K562 (cell line): ENCODE results near the gene PPP4R3A. TPM values are rescaled to one million over a fixed set of nuclear protein-coding genes. Genes with fewer than 3 reads are reported as not detected.

Experiments used
- ATAC-seq: fragments of 200-7000 bp; cut with Tn5 transposase; 3 replicates; pipeline ENCODE4 v1.9.1; 2020; ENCODE audit warnings: moderate library complexity
- BruUV-seq: library from RNA; stranded (reverse); fragments of 400-500 nt; replicated peaks from 2 replicates; lab custom pipeline; 2021; lab: Mats Ljungman, UMichigan
- CTCF ChIA-PET: fragments of 300-600 bp; formaldehyde crosslinking; extraction: SDS; loops from one replicate; lab custom pipeline; 2021; ENCODE audit warnings: low intra/inter-chr PET ratio; lab: Yijun Ruan, JAX
- POLR2A ChIA-PET: fragments of 300-600, 350-650 bp; sonication (Branson Sonifier 250); formaldehyde crosslinking; extraction: SDS; loops from one replicate; lab custom pipeline; 2021; ENCODE audit warnings: antibody characterized with exemption, inconsistent platforms; lab: Yijun Ruan, JAX
- DNase-seq, 4 experiments: peaks; one replicate each; pipeline versions ENCODE4 v3.0.0 to v3.0.0-alpha.2; 2011 to 2018; ENCODE audit warnings: low spot score in 3 of 4, mixed read lengths in 3 of 4; ENCODE audit errors: extremely low read depth in 1 of 4
- FAIRE-seq: peaks from 2 replicates; lab custom pipeline; 2011; peaks lifted over from hg19 to GRCh38; lab: Jason Lieb, UNC
- H2AFZ ChIP-seq: 2 replicates; pipeline ENCODE4 v1.6.0; 2011; ENCODE audit warnings: low read depth, low read length, control low read depth, inconsistent platforms
- H3K27ac ChIP-seq: fragments of 200-600 bp; 3 replicates; pipeline ENCODE4 v1.8.0; 2011; ENCODE audit warnings: low read depth, mild to moderate bottlenecking, control low read depth, inconsistent platforms, low read length, moderate library complexity, mixed read lengths; ENCODE audit errors: extremely low read depth
- H3K27me3 ChIP-seq, 2 experiments: fragments of 300-600 bp in 1 of 2; 2 replicates in 1 of 2; 3 replicates in 1 of 2; pipeline versions ENCODE4 v1.6.0 to v1.8.0; 2011; ENCODE audit warnings: inconsistent platforms in 2 of 2, low read length in 2 of 2, mild to moderate bottlenecking in 1 of 2, mixed read lengths in 1 of 2, moderate library complexity in 1 of 2; ENCODE audit not compliant: control insufficient read depth in 2 of 2, insufficient read depth in 2 of 2
- H3K36me3 ChIP-seq: fragments of 300-600 bp; 3 replicates; pipeline ENCODE4 v1.8.0; 2011; ENCODE audit warnings: mild to moderate bottlenecking, low read length, inconsistent platforms; ENCODE audit not compliant: control insufficient read depth, insufficient read depth
- H3K4me1 ChIP-seq, 2 experiments: fragments of 200-600 bp in 1 of 2; replicated peaks in 1 of 2; 2 replicates in 1 of 2; 3 replicates in 1 of 2; pipeline versions ENCODE4 v1.5.1 to v1.8.0; 2011; ENCODE audit warnings: inconsistent platforms in 2 of 2, low read length in 2 of 2, mild to moderate bottlenecking in 1 of 2, mixed read lengths in 1 of 2, moderate library complexity in 1 of 2; ENCODE audit not compliant: control insufficient read depth in 2 of 2, insufficient read depth in 2 of 2
- H3K4me2 ChIP-seq: 2 replicates; pipeline ENCODE4 v1.6.1; 2011; ENCODE audit warnings: low read length, control low read depth, inconsistent platforms, mixed read lengths; ENCODE audit not compliant: insufficient read depth
- H3K4me3 ChIP-seq: fragments of 200-600 bp; sonication (generic), shearing (Covaris generic); 2 replicates; pipeline ENCODE4 v1.5.1; 2016; ENCODE audit warnings: control low read depth, inconsistent platforms
- H3K79me2 ChIP-seq: fragments of 200-600 bp; 3 replicates; pipeline ENCODE4 v1.8.0; 2011; ENCODE audit warnings: low read length, inconsistent platforms; ENCODE audit not compliant: control insufficient read depth, insufficient read depth
- H3K9ac ChIP-seq, 2 experiments: 2 replicates each; pipeline versions ENCODE4 v1.6.0 to v1.6.1; 2011; ENCODE audit warnings: low read depth in 2 of 2, low read length in 2 of 2, control low read depth in 1 of 2, inconsistent platforms in 1 of 2, mild to moderate bottlenecking in 1 of 2, mixed read lengths in 1 of 2; ENCODE audit not compliant: insufficient read depth in 1 of 2
- H3K9me1 ChIP-seq: one replicate; pipeline ENCODE4 v1.6.0; 2011; ENCODE audit warnings: inconsistent platforms, mild to moderate bottlenecking, low read length, moderate library complexity; ENCODE audit not compliant: control insufficient read depth, insufficient read depth
- H3K9me3 ChIP-seq: replicated peaks from 2 replicates; pipeline ENCODE4 v1.5.1; 2011; ENCODE audit warnings: low read depth, low read length, inconsistent platforms; ENCODE audit not compliant: control insufficient read depth, insufficient read depth
- H4K20me1 ChIP-seq: replicated peaks from 2 replicates; pipeline ENCODE4 v1.6.1; 2011; ENCODE audit warnings: low read length, inconsistent platforms, mixed read lengths; ENCODE audit not compliant: control insufficient read depth, insufficient read depth
- ETV1 ChIP-seq: fragments of 450-650 bp; conservative IDR thresholded peaks from 2 replicates; pipeline ENCODE4 v1.6.1; 2016; ENCODE audit warnings: missing genetic modification characterization, control low read depth, low read depth, missing compliant biosample characterization
- PHB2 ChIP-seq: fragments of 450-650 bp; IDR thresholded peaks from 2 replicates; pipeline ENCODE4 v1.6.1; 2017; ENCODE audit warnings: low read depth
- ZNF143 ChIP-seq: sonication (generic); formaldehyde crosslinking; IDR thresholded peaks from 2 replicates; pipeline ENCODE4 v1.9.0; 2022; ENCODE audit warnings: mild to moderate bottlenecking, missing genetic modification reagents
- ZNF77 ChIP-seq: fragments of 250-450 bp; sonication (Bioruptor Pico); IDR thresholded peaks from 2 replicates; pipeline ENCODE4 v1.5.0; 2020
- ZZZ3 ChIP-seq: fragments of 450-650 bp; IDR thresholded peaks from 2 replicates; pipeline ENCODE4 v1.6.1; 2016; ENCODE audit warnings: antibody characterized with exemption, mild to moderate bottlenecking, moderate library complexity
- WGBS: fragments of 100-300 bp; shearing (Covaris generic); methylation state at CpG from one replicate; pipeline ENCODE4 v1.1.6; 2016; ENCODE audit warnings: low coverage, mixed read lengths; ENCODE audit not compliant: insufficient coverage; ENCODE audit errors: missing lambda C conversion rate; 5-methylcytosine and 5-hydroxymethylcytosine counted together
- in situ Hi-C: fragments of 300-500 bp; cut with MboI; formaldehyde crosslinking; loops from 4 replicates; pipeline ENCODE4 v1.15.0; 2018; ENCODE audit warnings: inconsistent platforms, mixed read lengths
- intact Hi-C: fragments of 100-400 bp; cut with micrococcal nuclease; formaldehyde crosslinking; loops from 2 replicates; pipeline ENCODE4 v1.14.2; 2022
- polyA plus RNA-seq, 8 experiments: library from polyadenylated mRNA; depleted of rRNA in 4 of 8; stranded (reverse) in 5 of 8; unstranded in 3 of 8; fragments of >200 nt; fragmentation: Nextera tagmentation in 2 of 8; fragmentation: Illumina TruSeq in 1 of 8; extraction: Ambion mirVana in 2 of 8; extraction: Trizol in 1 of 8; gene quantifications; 2 replicates each; pipeline versions ENCODE4 v1.2.1 to v1.2.3, GENCODE V29; 2011 to 2014; ENCODE audit warnings: inconsistent platforms in 1 of 8, missing spikeins in 1 of 8
- total RNA-seq, 7 experiments: library from RNA; depleted of rRNA in 6 of 7; stranded (reverse); fragments of >200 nt in 6 of 7; fragmentation: Illumina TruSeq in 2 of 7; extraction: Trizol in 2 of 7; gene quantifications; 2 replicates each; pipeline versions ENCODE4 v1.2.1 to v1.2.3, GENCODE V29; 2011 to 2021; ENCODE audit warnings: low replicate concordance in 1 of 7
- TF ChIP-seq, protein P1 (sequence below): sonication (generic); formaldehyde crosslinking; IDR thresholded peaks from 2 replicates; pipeline ENCODE4 v1.8.1; 2023; ENCODE audit warnings: mild to moderate bottlenecking, missing genetic modification reagents
- TF ChIP-seq, protein P2 (sequence below): fragments of 250-450 bp; sonication (Bioruptor Pico); IDR thresholded peaks from 2 replicates; pipeline ENCODE4 v1.9.0; 2021; ENCODE audit warnings: mild to moderate bottlenecking, inconsistent platforms

Gene PPP4R3A
- total and polyA plus RNA-seq, 9 of the 15 experiments (the other 6 are each of a cell fraction or from before 2014, with no cell fraction given), result 9.5 to 54.9 (median 44.9) TPM

DNA sequence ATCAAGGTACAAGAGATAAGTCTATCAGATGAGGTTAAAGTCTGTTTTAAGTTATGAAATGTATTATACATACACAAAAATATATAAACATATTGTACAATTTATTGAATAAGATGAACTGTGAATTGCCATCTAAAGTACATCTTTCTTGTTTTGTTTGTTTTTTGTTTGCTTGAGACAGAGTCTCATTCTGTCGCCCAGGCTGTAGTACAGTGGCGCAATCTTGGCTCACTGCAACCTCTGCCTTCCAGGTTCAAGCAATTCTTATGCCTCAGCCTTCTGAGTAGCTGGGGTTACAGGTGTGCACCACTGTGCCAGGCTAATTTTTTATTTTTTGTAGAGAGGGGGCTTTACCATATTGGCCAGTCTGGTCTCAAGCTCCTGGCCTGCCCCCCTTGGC, 10.0 kb upstream of the PPP4R3A start (continued):
- TF ChIP-seq, protein P1, sequence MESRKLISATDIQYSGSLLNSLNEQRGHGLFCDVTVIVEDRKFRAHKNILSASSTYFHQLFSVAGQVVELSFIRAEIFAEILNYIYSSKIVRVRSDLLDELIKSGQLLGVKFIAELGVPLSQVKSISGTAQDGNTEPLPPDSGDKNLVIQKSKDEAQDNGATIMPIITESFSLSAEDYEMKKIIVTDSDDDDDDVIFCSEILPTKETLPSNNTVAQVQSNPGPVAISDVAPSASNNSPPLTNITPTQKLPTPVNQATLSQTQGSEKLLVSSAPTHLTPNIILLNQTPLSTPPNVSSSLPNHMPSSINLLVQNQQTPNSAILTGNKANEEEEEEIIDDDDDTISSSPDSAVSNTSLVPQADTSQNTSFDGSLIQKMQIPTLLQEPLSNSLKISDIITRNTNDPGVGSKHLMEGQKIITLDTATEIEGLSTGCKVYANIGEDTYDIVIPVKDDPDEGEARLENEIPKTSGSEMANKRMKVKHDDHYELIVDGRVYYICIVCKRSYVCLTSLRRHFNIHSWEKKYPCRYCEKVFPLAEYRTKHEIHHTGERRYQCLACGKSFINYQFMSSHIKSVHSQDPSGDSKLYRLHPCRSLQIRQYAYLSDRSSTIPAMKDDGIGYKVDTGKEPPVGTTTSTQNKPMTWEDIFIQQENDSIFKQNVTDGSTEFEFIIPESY (CRISPR knock-in tag), result no peak
- TF ChIP-seq ZNF143 (CRISPR knock-in tag), result no peak
- no peak for TF ChIP-seq ZZZ3
- TF ChIP-seq PHB2, result no peak
- no peak for TF ChIP-seq ZNF77
- no peak for TF ChIP-seq ETV1 (tag)

DNA sequence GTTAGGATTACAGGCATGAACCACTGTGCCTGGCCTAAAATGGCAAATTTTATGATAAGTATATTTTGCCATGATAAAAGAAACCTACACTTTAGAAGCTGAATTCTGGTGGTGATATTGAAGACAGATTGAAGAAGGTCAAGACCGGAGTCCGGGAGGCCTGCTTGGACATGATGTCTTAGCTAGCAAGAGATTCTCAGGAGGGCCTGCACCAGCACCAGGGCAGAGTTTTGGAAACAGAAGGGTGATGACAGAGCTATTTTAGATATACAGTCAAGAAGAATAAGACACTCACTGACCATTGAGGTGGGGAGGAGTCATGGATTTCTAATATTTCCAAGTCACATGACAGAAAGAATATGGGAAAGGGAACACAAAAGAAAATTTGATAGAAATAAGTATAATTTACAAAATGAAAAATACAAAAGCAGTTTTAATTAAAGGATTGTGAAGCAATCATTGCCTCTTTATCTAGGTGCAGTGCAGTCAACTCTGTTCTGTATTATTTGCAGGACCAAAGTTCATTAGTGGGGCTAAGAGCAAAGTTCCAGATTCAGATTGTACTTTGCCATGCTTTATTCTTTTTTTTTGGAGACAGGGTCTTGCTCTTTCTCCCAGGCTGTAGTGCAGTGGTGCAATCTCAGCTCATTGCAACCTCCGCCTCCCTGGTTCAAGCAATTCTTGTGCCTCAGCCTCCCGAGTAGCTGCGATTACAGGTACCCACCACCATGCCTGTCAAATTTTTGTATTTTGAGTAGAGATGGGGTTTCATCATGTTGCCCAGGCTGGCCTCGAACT, 9.3 kb upstream of the PPP4R3A start:
- WGBS, result 38% methylated on average over 6 of the region's 6 CpGs
- ChIA-PET POLR2A (interaction anchor here (0.7 to 1.4 kb wide), 2 partner anchors 10 to 1594 kb away, joined by 3 to 5 read pairs; partner anchors contain the start of gene PPP4R3A), CTCF (no interaction called here)
- no peak overlapping the region for H3K4me2 ChIP-seq
- DNase-seq (no peak), ATAC-seq (no peak), FAIRE-seq (no peak)
- no peaks in the 10 kb centered on the region; a peak in 1 of 5 replicates for H3K27me3 ChIP-seq
- H3K9ac ChIP-seq, result no peak overlapping the region
- H3K9me1 ChIP-seq, result no peaks in the 10 kb centered on the region
- no peaks in the 10 kb centered on the region for H3K4me1 ChIP-seq
- H3K27ac ChIP-seq, result no peak overlapping the region
- no TSS peak for BruUV-seq
- no peaks in the 10 kb centered on the region for H3K79me2 ChIP-seq
- H3K9me3 ChIP-seq, result no peaks in the 10 kb centered on the region
- intact Hi-C loops, result no loop called here
- in situ Hi-C loops, result no loop called here
- no peak overlapping the region for H3K4me3 ChIP-seq
- no peaks in the 10 kb centered on the region for H4K20me1 ChIP-seq
- no peak overlapping the region for H2AFZ ChIP-seq
- TF ChIP-seq, protein P2, sequence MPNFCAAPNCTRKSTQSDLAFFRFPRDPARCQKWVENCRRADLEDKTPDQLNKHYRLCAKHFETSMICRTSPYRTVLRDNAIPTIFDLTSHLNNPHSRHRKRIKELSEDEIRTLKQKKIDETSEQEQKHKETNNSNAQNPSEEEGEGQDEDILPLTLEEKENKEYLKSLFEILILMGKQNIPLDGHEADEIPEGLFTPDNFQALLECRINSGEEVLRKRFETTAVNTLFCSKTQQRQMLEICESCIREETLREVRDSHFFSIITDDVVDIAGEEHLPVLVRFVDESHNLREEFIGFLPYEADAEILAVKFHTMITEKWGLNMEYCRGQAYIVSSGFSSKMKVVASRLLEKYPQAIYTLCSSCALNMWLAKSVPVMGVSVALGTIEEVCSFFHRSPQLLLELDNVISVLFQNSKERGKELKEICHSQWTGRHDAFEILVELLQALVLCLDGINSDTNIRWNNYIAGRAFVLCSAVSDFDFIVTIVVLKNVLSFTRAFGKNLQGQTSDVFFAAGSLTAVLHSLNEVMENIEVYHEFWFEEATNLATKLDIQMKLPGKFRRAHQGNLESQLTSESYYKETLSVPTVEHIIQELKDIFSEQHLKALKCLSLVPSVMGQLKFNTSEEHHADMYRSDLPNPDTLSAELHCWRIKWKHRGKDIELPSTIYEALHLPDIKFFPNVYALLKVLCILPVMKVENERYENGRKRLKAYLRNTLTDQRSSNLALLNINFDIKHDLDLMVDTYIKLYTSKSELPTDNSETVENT (CRISPR knock-in tag), result no peak
- H3K36me3 ChIP-seq, result no peaks in the 10 kb centered on the region
